Activated CD4-positive, alpha-beta T cell treated with anti-CD3 and anti-CD28 coated beads for 24 hours (primary cell): ENCODE measurements around the gene ATP6V1B1.

Source experiments
- DNase-seq, 2 donors: peaks; one replicate each; pipeline ENCODE4 v3.0.0-alpha.2; 2020; ENCODE audit warnings: low read depth in 2 of 2

Gene ATP6V1B1

DNA sequence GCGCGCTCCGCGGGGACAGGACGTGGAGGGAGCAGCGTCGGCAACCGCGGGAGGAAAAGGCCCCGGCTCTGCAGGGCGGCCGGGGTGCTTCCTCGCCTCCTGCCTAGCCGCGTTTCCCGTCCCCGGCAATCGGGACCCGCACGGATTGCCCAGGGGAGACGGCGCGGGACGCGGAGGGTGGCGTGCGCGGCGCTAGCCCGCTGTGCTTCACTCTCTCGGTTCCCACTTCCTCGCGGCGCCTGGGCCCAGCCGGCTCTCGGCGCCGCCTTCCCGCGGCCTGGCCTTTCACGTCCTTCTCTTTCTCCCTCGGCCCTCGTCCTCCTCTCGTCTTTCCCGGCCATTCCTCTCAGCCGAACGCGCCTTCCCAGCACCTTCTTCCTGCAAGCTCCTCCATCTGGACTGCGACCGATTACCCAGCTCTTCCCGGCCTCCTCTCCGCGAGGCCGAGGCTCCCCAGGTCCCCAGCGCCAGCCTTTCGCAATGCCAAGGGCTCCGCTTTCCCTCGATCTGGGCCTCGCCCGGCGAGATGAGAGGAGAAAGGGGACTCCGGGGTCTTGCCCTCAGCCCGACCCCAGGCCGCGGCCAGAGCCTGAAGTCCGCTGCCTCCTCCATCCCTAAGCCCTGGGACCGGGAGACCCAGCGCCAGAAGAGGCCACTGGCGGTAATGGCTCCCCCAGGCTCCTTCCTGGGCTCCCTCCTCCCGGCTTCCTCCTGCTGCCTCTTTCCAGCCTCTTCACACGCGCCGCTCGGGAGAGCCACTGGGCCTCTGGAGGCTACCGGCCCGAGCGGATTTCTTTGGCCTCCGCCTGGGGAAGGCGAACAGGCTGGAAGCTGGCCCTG, 34.3 kb upstream of the ATP6V1B1 start:
- DNase-seq, result no peak

GRCh38 chr2:70902067-70902442, 33.6 kb upstream of the ATP6V1B1 start:
- DNase-seq, result no peak

DNA sequence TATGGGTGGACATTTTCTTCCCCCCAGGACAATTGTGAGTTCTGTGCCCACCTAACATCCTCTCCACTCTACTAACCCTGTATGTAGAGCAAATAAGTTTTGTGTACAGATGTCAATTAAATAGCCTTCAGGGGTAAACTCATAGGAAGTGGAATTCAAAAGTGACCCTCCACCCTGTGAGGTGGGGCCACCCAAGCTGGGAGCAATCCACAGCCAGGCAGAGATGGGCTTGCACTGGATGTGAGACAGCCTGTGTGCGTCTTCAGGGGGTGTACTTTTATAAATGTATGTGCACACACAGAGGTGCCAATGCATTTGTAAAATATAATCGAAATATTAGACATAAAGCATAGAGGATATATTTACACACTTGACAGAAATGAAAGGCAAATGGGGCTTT, 33.1 kb upstream of the ATP6V1B1 start:
- DNase-seq, result no peak

GRCh38 chr2:70903171-70903570, 32.5 kb upstream of the ATP6V1B1 start:
- no peak for DNase-seq

GRCh38 chr2:70903641-70904340, 31.9 kb upstream of the ATP6V1B1 start:
- no peak for DNase-seq

DNA sequence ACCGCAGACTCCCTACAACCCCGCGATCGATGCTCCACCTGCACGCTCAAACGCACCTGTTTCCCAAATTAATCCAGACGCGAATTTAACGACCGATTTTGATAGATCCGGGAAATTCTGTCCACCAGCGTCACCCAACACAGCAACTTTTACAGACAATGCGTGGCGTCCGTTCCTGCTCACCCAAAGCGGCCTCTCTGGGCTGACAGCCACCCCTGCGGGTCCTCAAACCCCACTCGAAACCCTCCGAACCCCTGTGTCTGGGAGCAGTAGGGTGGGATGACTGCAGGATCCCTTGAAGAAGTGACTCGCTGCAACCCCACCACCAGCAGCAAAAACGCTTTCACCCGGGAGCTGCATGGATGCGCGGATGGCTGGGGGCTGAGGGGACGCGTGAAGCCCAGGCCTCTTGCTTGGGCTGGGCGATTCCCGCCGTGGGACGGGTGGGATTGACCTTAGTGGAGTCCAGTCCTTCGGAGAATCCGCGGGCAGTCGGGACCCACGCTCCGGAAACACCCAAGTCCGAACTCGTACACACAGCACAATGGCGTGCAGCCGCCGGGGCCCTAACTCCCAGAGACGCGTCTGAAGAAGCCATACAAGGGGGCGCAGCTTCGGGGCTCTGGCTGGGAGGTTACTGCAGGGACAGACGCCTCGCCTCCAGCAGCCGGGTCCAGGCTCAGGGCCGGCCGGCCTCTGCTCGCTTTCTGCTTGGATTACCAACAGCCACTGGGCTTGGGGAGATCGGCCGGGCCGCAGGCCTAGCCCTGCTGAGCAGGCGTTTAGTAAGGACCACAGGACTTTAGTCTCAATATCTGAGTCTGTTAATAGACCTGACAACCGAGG, 31.1 kb upstream of the ATP6V1B1 start:
- DNase-seq, result no peak

DNA sequence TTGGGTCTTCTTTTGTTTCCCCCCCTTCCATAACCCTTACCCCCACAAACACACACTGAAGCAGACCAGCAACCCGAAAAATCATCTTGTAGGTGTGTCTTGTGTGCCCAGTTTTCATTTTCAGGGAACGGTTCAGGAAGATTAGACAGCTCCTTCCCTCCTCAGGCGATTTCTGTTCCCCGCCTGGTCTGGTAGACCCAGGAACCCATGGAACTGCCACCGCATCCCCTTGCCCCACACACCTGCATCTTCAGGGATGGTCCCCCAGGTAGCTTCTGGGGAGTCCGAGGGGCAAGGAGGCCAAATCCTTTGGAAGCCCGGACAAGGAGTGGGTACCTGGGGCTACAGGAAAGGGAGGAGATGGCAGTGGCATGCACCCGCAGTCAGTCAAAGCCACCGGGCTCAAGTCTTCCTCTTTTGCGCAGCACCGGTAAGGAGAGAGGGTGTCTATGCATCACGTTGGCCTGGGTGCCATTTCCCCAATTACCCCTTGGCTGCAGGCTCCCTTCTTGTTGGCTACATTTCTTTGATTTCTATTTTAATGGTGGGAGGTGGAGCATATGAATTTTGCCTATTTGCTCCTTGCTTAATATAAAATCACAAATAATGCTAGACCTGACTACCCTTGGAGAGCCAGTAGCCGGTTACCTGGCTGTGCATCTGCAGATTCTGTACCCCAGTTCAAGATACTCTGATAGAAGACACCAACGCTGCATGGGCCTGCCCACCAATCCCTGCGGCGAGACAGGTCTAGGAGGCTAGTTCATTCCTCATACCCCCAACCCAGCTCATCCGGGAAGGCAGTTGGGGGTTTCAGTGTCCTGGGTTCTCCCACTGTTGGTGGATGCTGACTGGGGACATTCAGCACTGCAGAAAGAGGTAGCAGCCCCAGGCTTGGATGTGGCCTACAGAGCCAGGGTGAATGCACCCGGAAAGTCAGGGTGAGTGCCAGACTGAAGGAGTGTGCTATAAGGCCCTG, 30.0 kb upstream of the ATP6V1B1 start:
- no peak for DNase-seq

DNA sequence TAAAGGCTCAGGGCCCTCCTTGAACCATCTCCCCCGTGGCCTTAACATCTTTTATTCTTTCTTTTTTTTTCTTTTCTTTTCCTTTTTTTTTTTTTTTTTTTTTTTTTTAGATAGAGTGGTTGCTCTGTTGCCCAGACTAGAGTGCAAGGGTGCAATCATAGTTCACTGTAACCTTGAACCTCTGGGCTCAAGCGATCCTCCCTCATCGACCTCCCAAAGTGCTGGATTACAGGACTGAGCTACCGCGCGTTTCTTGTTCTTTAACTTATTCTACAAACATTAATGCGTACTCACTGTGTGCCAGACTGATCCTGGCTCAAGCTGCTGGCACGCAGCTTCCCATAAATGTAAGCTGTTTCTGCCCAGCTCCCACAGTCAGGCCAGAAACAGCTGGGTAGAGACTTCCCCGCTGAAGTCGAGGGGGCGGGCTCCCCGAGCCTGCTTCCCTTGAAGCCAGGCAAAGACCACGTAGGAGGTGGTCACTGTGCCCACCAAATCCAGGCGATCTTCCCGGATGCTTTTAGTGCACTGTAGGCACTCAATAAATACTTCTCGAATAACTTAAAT, 29.2 kb upstream of the ATP6V1B1 start:
- DNase-seq, result no peak

DNA sequence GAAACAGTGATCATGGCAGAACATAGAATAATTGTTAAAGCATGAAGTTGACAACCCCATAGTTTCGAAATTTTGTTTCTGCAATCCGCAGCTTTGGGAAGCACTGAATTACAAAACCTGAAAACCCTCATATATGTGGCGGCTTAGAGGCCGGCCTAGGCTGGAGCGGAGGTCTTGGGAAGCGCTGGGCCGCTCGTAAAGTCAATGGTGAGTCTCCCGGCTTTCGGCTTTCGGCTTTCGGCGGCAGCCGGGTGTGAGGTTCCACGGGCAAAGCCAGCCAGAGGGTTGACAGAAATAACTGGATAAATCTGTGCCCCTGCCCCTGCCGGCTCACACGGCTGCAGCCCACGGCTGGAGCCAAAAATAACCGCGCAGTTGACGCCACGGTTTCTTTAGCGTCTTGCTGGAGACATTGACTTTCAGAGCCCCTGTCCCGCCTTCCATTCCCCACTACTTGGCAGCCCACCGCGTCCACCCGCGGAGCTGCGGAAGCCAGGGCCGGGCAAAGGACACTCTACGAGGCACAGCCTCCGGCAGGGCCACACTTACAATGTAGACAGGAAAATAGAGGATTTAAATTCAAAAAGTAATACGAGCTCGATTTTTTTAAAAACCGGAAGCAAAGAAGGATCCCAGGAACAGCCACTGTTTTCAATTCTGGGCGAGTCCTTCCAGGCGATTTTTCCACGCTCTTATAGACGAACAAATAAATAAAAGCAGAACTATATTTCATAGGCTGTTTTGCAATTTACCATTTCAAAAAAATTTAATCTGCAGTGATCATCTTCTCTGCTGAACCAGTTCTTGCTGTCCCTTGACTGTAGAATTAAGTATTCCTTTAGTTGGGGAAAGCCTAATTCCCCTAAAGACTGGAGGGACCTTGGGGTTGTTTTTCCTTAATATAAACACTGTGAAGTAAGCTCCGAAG, 28.3 kb upstream of the ATP6V1B1 start:
- no peak for DNase-seq

DNA sequence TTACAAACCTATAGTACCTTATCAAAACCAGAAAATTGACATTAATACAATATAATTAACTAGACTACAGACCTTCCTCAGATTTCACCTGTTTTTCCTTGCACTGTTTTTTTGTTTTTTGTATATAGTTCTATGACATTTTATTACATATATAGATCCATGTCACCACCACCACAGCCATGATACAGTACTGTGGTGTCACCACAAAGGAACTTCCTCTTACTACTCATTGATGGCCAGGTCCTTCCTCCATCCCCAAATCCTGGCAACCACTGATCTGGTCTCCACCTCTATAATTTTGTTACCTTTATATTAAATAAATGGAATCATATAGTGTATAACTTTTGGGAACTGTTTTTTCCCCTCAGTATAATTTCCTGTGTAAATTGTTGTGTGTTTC, 19.4 kb upstream of the ATP6V1B1 start:
- DNase-seq, result no peak

DNA sequence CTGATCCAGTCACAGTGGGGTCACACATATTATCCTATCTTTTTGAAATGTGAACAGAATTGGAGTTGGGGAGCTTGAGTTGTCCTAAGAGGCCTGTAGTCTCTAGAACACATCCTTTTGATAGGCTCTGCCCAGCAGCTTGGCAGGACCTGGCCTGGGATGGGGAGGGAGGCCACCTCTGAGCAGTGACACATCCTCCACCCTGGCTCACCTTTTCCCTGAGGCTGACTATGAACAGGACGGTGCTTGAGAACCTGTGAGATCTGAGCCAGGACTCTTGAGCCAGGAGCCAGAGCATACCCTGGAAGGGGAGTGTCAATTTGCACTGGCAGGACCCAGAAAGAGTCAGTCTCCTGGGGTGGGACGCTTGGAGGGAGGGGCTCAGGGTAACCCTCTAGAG, 17.7 kb upstream of the ATP6V1B1 start:
- DNase-seq, result no peak

GRCh38 chr2:70919672-70920366, 15.9 kb upstream of the ATP6V1B1 start:
- peak; percentile 66 to 77 for DNase-seq

- DNase-seq, result no peak
Measured at GRCh38 chr2:70920367-70920715, 15.4 kb upstream of the ATP6V1B1 start.

GRCh38 chr2:70921031-70921430, 14.7 kb upstream of the ATP6V1B1 start:
- no peak for DNase-seq

DNA sequence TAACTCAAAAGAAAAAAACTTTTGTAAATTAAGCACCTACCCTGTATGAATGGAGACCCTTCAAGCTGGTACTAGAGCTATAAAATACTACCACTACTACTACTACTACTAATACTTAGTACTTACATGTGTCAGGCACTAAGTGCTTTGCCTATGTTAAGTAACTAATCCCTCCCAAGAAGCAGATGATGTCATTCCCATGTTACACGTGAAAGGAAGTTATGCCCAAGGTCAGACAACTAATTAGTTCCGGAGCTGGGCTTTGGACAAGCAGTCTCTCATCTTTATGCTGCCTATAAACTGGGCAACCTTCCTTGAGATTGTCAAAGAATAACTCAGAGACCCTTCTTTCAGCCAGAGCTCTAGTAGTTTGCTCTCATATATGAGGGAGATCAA, 13.9 kb upstream of the ATP6V1B1 start:
- DNase-seq, result no peak

GRCh38 chr2:70922235-70923234, 13.2 kb upstream of the ATP6V1B1 start:
- no peak for DNase-seq

- no peak for DNase-seq
Measured at GRCh38 chr2:70923378-70924015, 12.2 kb upstream of the ATP6V1B1 start.

DNA sequence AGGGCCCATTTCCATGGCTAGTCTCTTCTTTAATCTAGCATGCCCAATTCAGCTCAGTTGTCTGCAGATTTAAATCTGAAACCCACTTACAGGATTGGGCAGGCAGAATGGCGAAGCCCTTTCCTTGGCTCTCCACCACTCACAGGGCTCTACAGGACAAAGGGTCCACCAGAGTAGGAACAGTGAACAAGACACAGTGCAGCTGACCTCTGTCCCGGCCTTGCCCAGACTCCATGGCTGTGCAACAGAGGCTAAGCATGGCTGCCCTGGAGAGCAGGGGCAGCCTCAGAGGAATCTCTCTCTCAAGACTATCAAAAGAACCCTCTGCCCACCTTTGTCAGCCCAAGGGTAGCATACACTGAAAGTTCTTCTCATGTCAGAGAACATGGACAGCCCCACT, 9.7 kb upstream of the ATP6V1B1 start:
- no peak for DNase-seq
